CD14-positive monocyte (primary cell): ENCODE measurements around the gene ENDOV. TPM values are rescaled to one million over a fixed set of nuclear protein-coding genes. Genes with fewer than 3 reads are reported as not detected.
A peak's percentile ranks its signal among the peaks of the same experiment; 100 is the strongest.

Source experiments
- DNase-seq, 3 donors: peaks; one replicate each; pipeline ENCODE4 v3.0.0-alpha.2; 2011 to 2022
- H2AFZ ChIP-seq: 2 replicates; pipeline ENCODE4 v1.6.0; 2012; ENCODE audit warnings: mild to moderate bottlenecking, low read depth, low read length, inconsistent platforms; ENCODE audit not compliant: insufficient read depth, poor library complexity, severe bottlenecking
- H3K27ac ChIP-seq, 2 donors: 1 replicate in 1 of 2; 2 replicates in 1 of 2; pipeline ENCODE4 v1.5.1; 2012 to 2013; ENCODE audit warnings: low read length in 2 of 2, control low read depth in 1 of 2, inconsistent platforms in 1 of 2, low read depth in 1 of 2, mild to moderate bottlenecking in 1 of 2
- H3K27me3 ChIP-seq, 2 donors: one replicate each; pipeline versions ENCODE4 v1.6.0 to v1.6.1; 2011 to 2013; ENCODE audit warnings: low read length in 2 of 2; ENCODE audit not compliant: control insufficient read depth in 2 of 2, insufficient read depth in 2 of 2
- H3K36me3 ChIP-seq, 2 donors: replicated peaks in 1 of 2; 1 replicate in 1 of 2; 2 replicates in 1 of 2; pipeline versions ENCODE4 v1.5.1 to v1.6.1; 2012 to 2013; ENCODE audit warnings: low read length in 2 of 2, control low read depth in 1 of 2, inconsistent platforms in 1 of 2, mild to moderate bottlenecking in 1 of 2; ENCODE audit not compliant: insufficient read depth in 2 of 2, control insufficient read depth in 1 of 2
- H3K4me1 ChIP-seq, 2 donors: 1 replicate in 1 of 2; 2 replicates in 1 of 2; pipeline versions ENCODE4 v1.5.1 to v1.6.1; 2012 to 2013; ENCODE audit warnings: low read length in 2 of 2, control low read depth in 1 of 2, inconsistent platforms in 1 of 2, mild to moderate bottlenecking in 1 of 2, moderate library complexity in 1 of 2; ENCODE audit not compliant: insufficient read depth in 2 of 2, control insufficient read depth in 1 of 2
- H3K4me2 ChIP-seq: replicated peaks from 2 replicates; pipeline ENCODE3; 2012; ENCODE audit warnings: low read length, moderate library complexity, mild to moderate bottlenecking; ENCODE audit not compliant: poor library complexity, severe bottlenecking; ENCODE audit errors: extremely low read depth
- H3K4me3 ChIP-seq, 3 experiments: fragments of 200-600 bp in 1 of 3; sonication (generic) in 1 of 3; replicated peaks in 1 of 3; 1 replicate in 2 of 3; 2 replicates in 1 of 3; pipeline ENCODE4 v1.5.1; 2011 to 2013; ENCODE audit warnings: low read length in 3 of 3, mild to moderate bottlenecking in 3 of 3, control low read depth in 2 of 3, low read depth in 2 of 3, inconsistent platforms in 1 of 3, moderate library complexity in 1 of 3
- H3K79me2 ChIP-seq: 2 replicates; pipeline ENCODE4 v1.6.0; 2012; ENCODE audit warnings: mild to moderate bottlenecking, control low read depth, inconsistent platforms, low read length, moderate library complexity; ENCODE audit not compliant: insufficient read depth
- H3K9ac ChIP-seq: 2 replicates; pipeline ENCODE4 v1.6.0; 2017; ENCODE audit warnings: low read length, mild to moderate bottlenecking; ENCODE audit not compliant: insufficient read depth, poor library complexity, severe bottlenecking
- H3K9me3 ChIP-seq, 2 donors: replicated peaks in 1 of 2; 1 replicate in 1 of 2; 2 replicates in 1 of 2; pipeline versions ENCODE4 v1.5.1 to v1.6.1; 2012 to 2013; ENCODE audit warnings: low read length in 2 of 2, control low read depth in 1 of 2; ENCODE audit not compliant: control insufficient read depth in 1 of 2, insufficient read depth in 1 of 2
- H4K20me1 ChIP-seq: 2 replicates; pipeline ENCODE4 v1.6.0; 2012; ENCODE audit warnings: mild to moderate bottlenecking, low read length, control low read depth, moderate library complexity; ENCODE audit not compliant: insufficient read depth
- H3K27ac Mint-ChIP-seq, 7 donors: one replicate each; pipeline ENCODE4 v1.8.0; 2020; ENCODE audit warnings: mild to moderate bottlenecking in 7 of 7, mixed read lengths in 7 of 7, moderate library complexity in 6 of 7, inconsistent platforms in 2 of 7
- H3K27me3 Mint-ChIP-seq, 3 donors: one replicate each; pipeline ENCODE4 v1.8.0; 2021 to 2022; ENCODE audit warnings: low read depth in 3 of 3, mild to moderate bottlenecking in 3 of 3, mixed read lengths in 3 of 3, moderate library complexity in 3 of 3, inconsistent platforms in 1 of 3
- H3K36me3 Mint-ChIP-seq, 2 donors: one replicate each; pipeline ENCODE4 v1.8.0; 2020; ENCODE audit warnings: mixed read lengths in 2 of 2, inconsistent platforms in 1 of 2, mild to moderate bottlenecking in 1 of 2
- H3K4me1 Mint-ChIP-seq: one replicate; pipeline ENCODE4 v1.8.0; 2020; ENCODE audit warnings: mild to moderate bottlenecking, mixed read lengths
- H3K4me3 Mint-ChIP-seq, 2 donors: one replicate each; pipeline ENCODE4 v1.8.0; 2020; ENCODE audit warnings: mild to moderate bottlenecking in 2 of 2, mixed read lengths in 2 of 2, moderate library complexity in 1 of 2
- H3K9me3 Mint-ChIP-seq, 7 donors: one replicate each; pipeline ENCODE4 v1.8.0; 2020 to 2022; ENCODE audit warnings: mixed read lengths in 7 of 7, mild to moderate bottlenecking in 6 of 7, moderate library complexity in 6 of 7, inconsistent platforms in 2 of 7
- WGBS: methylation state at CpG from one replicate; pipeline ENCODE4 v1.1.5; 2013; ENCODE audit warnings: missing lambda C conversion rate; ENCODE audit not compliant: insufficient coverage; 5-methylcytosine and 5-hydroxymethylcytosine counted together
- intact Hi-C, 2 donors: fragments of 100-400 bp; cut with micrococcal nuclease; formaldehyde crosslinking; loops; one replicate each; pipeline versions ENCODE4 v1.15.0 to v1.15.1; 2023
- polyA plus RNA-seq, 3 donors: library from polyadenylated mRNA; depleted of rRNA in 1 of 3; unstranded in 2 of 3; stranded (reverse) in 1 of 3; fragments of 300-500 nt in 2 of 3; fragments of >200 nt in 1 of 3; fragmentation: Illumina TruSeq in 2 of 3; gene quantifications; 1 replicate in 2 of 3; 2 replicates in 1 of 3; pipeline ENCODE4 v1.2.3, GENCODE V29; 2012 to 2021
- TF ChIP-seq, protein P1 (sequence below): fragments of 200-600 bp; IDR thresholded peaks from one replicate; pipeline ENCODE4 v1.8.0; 2022; ENCODE audit warnings: antibody characterized with exemption, mild to moderate bottlenecking

Gene ENDOV
- polyA plus RNA-seq, 3 donors = 10.4 to 15.7 (median 13.3) TPM

DNA sequence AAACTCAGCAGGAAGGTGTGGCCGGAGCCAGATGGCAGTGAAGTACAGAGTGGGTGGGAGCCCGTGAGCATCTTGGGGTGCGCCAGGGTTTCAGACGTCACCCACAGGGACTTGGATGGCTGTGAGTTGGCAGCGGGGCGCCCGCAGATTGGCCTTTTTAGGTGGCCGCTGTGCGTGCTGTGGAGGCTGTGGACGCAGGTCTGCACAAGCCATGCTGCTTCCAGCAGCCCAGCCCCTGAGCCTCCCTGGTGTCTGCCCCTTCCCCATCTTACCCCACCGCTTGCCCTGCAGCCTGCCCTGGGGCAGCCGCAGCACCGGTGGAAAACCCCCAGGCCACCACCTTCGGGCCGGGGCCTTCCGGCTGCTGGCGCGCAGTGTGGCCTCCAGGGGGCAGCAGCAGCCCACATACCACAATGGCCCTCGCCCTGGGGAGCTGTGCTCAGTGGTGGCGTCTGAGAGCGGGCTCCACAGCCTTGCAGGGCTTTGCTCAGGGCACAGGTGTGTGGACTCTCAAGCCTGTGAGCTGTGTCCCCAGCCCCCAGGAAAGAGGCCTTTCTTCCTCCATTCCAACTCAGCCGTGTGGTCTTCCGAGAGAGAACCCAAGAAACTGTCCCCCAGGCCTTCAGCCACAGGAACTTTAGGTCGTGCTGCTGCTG lies 11.8 kb downstream of the ENDOV start:
- Mint-ChIP-seq H3K4me3 (no peak overlapping the region), H3K27ac (peak overlapping the region in 2 of 7 donors; percentile 46 to 71)

DNA sequence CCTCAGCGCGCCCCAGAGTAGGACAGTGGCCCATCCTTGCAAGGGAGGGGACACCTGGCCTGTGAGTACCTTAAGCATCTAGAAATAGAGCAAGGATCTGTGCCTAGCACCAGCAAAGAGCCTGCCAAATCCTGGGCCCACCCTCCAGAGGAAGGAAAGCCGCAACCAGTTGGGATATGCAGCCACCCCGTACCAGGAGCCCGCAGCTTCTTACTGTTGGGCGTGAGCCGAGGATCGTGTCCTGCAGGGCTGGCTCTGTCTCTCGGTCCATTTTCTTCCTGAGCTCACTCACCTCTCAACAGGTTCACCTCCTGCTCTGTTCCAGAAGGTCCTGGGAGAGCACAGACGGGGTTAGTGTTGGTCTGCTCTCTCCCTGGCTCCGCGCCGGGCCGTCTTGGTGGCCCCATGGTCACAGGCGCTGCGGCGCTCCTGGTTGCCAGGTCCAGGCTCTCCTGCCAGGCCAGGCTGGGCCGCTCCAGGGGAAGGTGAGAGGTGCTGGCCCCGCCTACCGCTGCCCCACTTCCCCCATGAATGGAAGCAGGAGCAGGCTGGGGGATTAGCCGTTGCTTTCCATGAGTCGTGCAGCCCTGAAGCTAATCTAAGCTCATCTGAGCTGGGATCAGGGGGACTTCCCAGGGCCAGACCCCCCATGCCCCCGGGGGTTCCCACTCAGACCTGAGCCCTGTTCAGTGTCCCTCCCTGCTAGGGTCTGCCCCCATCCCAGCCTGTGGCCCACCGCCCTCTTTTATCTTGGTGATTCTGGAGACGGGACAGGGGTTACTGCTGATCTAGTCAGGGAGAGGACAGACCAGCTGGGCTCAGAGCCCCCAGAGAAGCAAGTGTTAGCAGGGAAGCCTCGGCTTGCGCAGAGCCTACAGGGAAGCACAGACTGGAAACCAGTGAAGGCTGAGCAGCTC lies 12.7 kb downstream of the ENDOV start:
- intact Hi-C loops = loop anchor here (1.0 to 10.0 kb wide), 5 partner anchors 148 to 677 kb away; no protein-coding TSS in a partner anchor
- Histone ChIP-seq H3K9me3 (no peaks in the 10 kb centered on the region), H3K79me2 (no peaks in the 10 kb centered on the region), H3K36me3 (no peaks in the 10 kb centered on the region), H2AFZ (no peak overlapping the region), H4K20me1 (no peaks in the 10 kb centered on the region), H3K4me1 (no peaks in the 10 kb centered on the region), H3K9ac (no peak overlapping the region), H3K4me3 (no peak overlapping the region), H3K27me3 (no peaks in the 10 kb centered on the region), H3K27ac (no peak overlapping the region), H3K4me2 (no peak overlapping the region)
- H3K9me3 Mint-ChIP-seq = no peaks in the 10 kb centered on the region
- no peak overlapping the region for H3K27ac Mint-ChIP-seq
- no peaks in the 10 kb centered on the region for H3K36me3 Mint-ChIP-seq
- TF ChIP-seq, protein P1, sequence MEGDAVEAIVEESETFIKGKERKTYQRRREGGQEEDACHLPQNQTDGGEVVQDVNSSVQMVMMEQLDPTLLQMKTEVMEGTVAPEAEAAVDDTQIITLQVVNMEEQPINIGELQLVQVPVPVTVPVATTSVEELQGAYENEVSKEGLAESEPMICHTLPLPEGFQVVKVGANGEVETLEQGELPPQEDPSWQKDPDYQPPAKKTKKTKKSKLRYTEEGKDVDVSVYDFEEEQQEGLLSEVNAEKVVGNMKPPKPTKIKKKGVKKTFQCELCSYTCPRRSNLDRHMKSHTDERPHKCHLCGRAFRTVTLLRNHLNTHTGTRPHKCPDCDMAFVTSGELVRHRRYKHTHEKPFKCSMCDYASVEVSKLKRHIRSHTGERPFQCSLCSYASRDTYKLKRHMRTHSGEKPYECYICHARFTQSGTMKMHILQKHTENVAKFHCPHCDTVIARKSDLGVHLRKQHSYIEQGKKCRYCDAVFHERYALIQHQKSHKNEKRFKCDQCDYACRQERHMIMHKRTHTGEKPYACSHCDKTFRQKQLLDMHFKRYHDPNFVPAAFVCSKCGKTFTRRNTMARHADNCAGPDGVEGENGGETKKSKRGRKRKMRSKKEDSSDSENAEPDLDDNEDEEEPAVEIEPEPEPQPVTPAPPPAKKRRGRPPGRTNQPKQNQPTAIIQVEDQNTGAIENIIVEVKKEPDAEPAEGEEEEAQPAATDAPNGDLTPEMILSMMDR = no peak
- no peak overlapping the region for H3K4me3 Mint-ChIP-seq
- H3K27me3 Mint-ChIP-seq = peaks cover 5 to 10% (median 8%) of the 10 kb centered on the region in 3 donors
- no peak for DNase-seq
- peaks cover 2% of the 10 kb centered on the region for H3K4me1 Mint-ChIP-seq
- 93% methylated on average over 26 of the region's 27 CpGs for WGBS

More for the DNA sequence above, 11.8 kb downstream of the ENDOV start:
- peak; percentile 63 to 79 (median 69) for DNase-seq
- peaks cover 2% of the 10 kb centered on the region for H3K4me1 Mint-ChIP-seq
- H3K27me3 Mint-ChIP-seq = peaks cover 5 to 10% (median 8%) of the 10 kb centered on the region in 3 donors
- H3K4me3 ChIP-seq = no peak overlapping the region
- H4K20me1 ChIP-seq = no peaks in the 10 kb centered on the region
- TF ChIP-seq, protein P1 = peak; percentile 93
- no peaks in the 10 kb centered on the region for H3K36me3 Mint-ChIP-seq
- no peaks in the 10 kb centered on the region for H3K79me2 ChIP-seq
- intact Hi-C loops = loop anchor here (1.0 to 10.0 kb wide), 5 partner anchors 149 to 678 kb away; no protein-coding TSS in a partner anchor
- H3K9me3 Mint-ChIP-seq = no peaks in the 10 kb centered on the region
- 38% methylated on average over 19 of the region's 24 CpGs for WGBS
- no peaks in the 10 kb centered on the region for H3K4me1 ChIP-seq
- H3K27ac ChIP-seq = no peak overlapping the region
- no peak overlapping the region for H3K4me2 ChIP-seq
- no peaks in the 10 kb centered on the region for H3K27me3 ChIP-seq
- no peaks in the 10 kb centered on the region for H3K9me3 ChIP-seq
- no peak overlapping the region for H3K9ac ChIP-seq
- H2AFZ ChIP-seq = no peak overlapping the region
- H3K36me3 ChIP-seq = no peaks in the 10 kb centered on the region
